HG02884 (cell line): ENCODE measurements around the gene SPAG6.
"Not testable (repeated sequence)": the region's sequence is repeated elsewhere in the genome, so short reads cannot be mapped to it uniquely, and the experiment has no call there.

Source experiments
- ATAC-seq: cut with Tn5 transposase; IDR thresholded peaks from one replicate; pipeline ENCODE4 v1.9.1; 2021; ENCODE audit warnings: mild to moderate bottlenecking, moderate library complexity; ENCODE audit not compliant: unreplicated experiment

Gene SPAG6

GRCh38 chr10:22340329-22341189 is 4.7 kb upstream of the SPAG6 start:
- ATAC-seq: peak; percentile 44

GRCh38 chr10:22341190-22341925 is 3.9 kb upstream of the SPAG6 start:
- no peak for ATAC-seq

GRCh38 chr10:22341926-22342196 is 3.4 kb upstream of the SPAG6 start:
- ATAC-seq: no peak

GRCh38 chr10:22342421-22342820 is 2.9 kb upstream of the SPAG6 start:
- ATAC-seq: no peak

- ATAC-seq: no peak
These were observed 1.6 kb upstream of the SPAG6 start for GRCh38 chr10:22343731-22344130.

- ATAC-seq: no peak
These were observed 1.0 kb upstream of the SPAG6 start for GRCh38 chr10:22344249-22344648.

GRCh38 chr10:22344781-22345300 is 455 bp upstream of the SPAG6 start:
- ATAC-seq: no peak

- ATAC-seq: no peak
These were observed 883 bp downstream of the SPAG6 start for GRCh38 chr10:22346096-22346661.

- ATAC-seq: no peak
These were observed 4.5 kb downstream of the SPAG6 start for GRCh38 chr10:22349755-22350154.

GRCh38 chr10:22351131-22351703 is 5.9 kb downstream of the SPAG6 start:
- no peak for ATAC-seq

GRCh38 chr10:22356324-22356873 is 11.1 kb downstream of the SPAG6 start:
- no peak for ATAC-seq

GRCh38 chr10:22357770-22358169 is 12.5 kb downstream of the SPAG6 start:
- not testable (repeated sequence) for ATAC-seq

GRCh38 chr10:22363305-22363704 is 18.0 kb downstream of the SPAG6 start:
- no peak for ATAC-seq

GRCh38 chr10:22364407-22365140 is 19.3 kb downstream of the SPAG6 start:
- no peak for ATAC-seq

- ATAC-seq: peak; percentile 45
These were observed 19.9 kb downstream of the SPAG6 start for GRCh38 chr10:22365233-22365632.

- ATAC-seq: no peak
These were observed 20.5 kb downstream of the SPAG6 start for GRCh38 chr10:22365644-22366434.

GRCh38 chr10:22366435-22366703 is 21.1 kb downstream of the SPAG6 start:
- no peak for ATAC-seq

GRCh38 chr10:22366771-22367170 is 21.5 kb downstream of the SPAG6 start:
- no peak for ATAC-seq

GRCh38 chr10:22367471-22367870 is 22.2 kb downstream of the SPAG6 start:
- ATAC-seq: no peak

- no peak for ATAC-seq
These were observed 23.1 kb downstream of the SPAG6 start for GRCh38 chr10:22368402-22368801.
